ENCODE data around the gene RUNDC3A.
A peak's percentile ranks its signal among the peaks of the same experiment; 100 is the strongest.
"Not testable (repeated sequence)": the region's sequence is repeated elsewhere in the genome, so short reads cannot be mapped to it uniquely, and the experiment has no call there.

The RUNDC3A gene

DNA sequence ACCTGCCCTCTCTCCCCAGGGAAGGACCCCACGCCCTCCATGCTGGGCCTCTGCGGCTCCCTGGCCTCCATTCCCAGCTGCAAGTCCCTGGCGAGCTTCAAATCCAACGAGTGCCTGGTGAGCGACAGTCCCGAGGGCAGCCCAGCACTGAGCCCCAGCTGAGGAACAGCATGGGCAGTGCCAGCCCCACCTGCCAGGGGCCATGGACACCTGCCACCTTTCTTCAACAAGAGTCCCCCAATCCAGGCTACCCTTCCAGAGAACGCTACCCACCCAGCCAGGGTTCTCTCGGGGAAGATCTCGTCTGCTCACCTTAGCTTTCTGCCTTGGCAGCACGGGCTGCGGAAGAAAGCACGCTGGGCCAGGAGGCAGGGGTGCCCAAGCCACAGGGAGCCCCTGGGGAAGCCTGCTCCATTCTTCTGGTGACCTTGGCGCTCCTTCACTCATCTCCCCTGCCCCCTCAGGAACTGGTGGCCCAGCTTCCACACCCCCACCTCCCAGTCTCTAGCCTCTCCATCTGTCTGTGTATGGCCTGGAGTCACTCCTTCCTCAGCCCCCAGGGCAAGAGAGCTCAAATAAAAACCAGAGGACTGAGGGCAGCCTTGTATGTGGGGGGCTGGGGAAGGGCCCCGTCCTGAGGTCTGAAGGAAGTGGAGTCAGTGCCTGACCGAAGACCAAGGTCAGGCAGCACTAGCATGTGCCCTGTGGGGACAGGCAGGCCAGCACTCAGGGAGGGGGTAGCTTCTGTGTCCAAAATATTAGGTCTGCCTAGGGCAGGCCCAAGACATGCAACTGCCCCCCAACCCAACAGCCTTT lies 9.9 kb downstream of the RUNDC3A start:
- DNase-seq (ENCODE audit: low spot score) = no peak

DNA sequence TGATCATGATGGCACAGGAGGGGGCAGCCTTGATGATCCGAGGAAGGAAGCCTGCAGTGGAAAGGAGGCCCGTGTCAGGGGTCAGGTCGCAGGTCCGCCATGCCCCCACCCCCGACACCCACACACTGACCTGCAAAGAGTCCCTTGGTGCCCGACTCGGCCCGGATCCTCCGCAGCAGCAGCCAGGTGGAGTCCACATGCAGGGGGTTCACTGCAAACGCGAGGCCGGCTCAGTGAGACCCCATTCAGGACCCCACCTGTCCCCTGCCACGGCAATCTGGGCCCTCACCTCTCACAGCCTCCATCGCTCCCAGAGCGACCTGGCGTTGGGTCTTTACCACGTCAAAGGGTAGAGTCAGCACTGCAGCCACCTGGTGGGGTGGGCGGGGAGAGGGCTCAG lies 11.7 kb downstream of the RUNDC3A start:
- DNase-seq (ENCODE audit: low spot score) = no peak

DNA sequence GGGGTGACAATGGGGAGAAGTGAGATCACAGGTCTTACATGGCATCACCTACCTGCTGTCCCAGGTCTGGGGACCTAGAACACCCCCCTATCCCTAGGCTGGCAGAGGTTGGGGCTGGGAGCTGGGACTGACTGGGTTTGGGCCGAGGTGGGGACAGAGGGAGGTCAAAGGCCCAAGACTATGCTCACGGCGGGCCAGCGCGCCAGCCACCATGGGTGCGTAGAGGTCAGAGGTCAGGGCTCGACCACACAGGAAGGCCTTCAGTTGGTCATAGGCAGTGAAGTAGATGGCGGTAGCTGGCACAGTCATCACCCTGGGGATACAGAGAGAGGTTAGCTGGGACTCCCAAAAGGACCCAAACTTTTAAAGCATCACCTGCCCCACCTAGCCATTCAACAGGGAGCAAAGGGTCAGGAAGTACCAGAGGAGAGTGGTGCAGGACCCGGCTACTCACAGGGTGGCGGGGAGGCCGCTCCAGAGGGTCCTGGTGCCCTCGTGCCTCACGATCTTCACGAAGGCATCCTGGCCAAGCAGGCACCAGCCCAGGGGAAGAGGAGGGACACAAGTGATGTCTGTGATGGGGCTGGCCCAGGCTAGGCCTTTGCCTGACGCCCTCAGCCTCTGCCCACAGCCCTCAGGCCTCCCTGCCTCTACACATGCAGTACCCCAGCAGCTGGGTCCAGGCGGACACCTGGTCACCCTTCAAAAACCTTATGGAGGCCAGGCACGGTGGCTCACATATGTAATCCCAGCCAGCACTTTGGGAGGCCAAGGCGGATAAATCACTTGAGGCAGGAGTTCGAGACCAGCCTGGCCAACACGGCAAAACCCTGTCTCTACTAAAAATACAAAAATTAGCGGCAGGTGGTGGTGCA lies 13.1 kb downstream of the RUNDC3A start:
- DNase-seq (ENCODE audit: low spot score) = no peak

DNA sequence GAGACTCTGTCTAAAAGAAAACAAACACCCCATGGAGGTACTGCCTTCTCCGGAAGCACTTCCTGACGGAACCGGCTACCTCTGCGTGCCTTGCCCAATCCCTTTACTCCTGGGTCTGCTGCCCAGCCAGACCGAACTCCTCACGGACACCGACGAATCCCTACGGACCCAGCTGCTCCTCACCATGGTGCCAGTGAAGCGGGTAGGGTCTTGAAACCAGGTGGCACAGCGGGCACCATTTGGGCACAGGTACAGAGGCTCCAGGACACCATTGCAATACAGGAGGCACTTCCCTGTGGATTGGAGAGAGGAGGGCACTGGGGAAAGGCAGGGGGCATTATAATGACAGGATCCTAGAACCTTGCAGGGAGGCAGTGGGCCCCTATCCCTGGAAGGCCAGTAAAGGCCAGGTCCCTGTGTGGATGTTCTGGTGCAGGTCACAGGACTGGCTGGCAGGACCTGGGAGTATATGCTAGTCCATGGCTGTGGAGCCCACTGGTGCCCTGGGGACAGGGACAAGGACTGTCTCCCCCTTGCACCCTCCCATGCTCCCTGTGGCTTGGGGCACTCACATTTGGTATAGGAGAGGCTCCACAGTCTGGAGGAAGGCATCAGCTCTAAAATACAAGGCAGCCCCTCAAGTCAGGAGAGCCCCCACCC lies 14.0 kb downstream of the RUNDC3A start:
- DNase-seq (ENCODE audit: low spot score) = no peak

DNA sequence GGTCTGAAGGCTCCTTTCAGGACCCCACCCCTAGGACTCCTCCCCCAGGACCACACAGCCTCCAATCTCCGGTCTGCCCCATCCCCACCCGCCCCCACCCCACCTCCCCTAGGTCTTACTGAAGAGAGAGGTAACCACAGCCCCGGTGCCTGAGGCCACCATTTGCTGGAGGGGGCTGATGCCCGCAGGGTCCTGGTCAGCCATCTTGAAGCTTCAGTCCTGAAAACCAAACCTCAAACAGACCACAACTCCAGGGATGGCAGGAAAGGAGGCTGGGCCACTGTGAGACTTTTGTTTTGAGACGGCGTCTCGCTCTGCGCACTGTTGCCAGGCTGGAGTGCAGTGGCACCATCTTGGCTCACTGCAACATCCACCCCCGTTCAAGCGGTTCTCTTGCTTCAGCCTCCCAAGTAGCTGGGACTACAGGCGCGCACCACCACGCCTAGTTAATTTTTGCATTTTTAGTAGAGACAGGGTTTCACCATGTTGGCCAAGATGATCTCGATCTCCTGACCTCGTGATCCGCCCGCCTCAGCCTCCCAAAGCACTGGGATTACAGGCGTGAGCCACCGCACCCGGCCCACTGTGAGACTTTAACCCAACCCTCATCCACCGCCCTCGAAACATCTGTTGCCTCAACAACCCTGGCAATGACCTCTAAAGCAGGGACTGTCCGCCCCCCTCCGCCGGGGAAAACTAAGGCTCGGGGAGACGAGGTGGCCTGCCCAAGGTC lies 15.1 kb downstream of the RUNDC3A start:
- DNase-seq (ENCODE audit: low spot score) = no peak

DNA sequence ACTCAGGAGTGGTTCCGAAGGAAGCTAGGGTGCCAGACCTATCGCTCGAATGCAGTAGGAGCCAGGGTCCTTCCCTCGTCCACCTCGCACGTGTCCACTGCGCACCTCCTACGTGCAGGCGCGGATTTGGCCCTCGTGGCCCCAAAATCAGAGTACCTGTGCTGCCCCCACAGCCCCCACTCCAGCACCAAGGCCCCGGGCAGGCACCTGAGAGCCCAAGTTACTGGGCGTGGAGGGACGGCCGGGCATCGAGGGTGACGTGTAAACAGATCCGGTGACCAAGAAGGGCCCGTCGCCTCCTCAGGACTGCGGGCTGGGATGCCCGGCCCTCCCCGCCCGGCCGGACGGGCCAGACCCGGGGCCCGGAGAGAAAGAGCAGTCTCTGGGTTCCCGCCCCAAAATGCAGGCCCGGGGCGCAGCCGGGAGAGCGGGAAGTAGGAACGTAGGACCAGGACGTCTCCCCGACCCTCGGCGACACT lies 15.7 kb downstream of the RUNDC3A start:
- no peak for DNase-seq (ENCODE audit: low spot score)

DNA sequence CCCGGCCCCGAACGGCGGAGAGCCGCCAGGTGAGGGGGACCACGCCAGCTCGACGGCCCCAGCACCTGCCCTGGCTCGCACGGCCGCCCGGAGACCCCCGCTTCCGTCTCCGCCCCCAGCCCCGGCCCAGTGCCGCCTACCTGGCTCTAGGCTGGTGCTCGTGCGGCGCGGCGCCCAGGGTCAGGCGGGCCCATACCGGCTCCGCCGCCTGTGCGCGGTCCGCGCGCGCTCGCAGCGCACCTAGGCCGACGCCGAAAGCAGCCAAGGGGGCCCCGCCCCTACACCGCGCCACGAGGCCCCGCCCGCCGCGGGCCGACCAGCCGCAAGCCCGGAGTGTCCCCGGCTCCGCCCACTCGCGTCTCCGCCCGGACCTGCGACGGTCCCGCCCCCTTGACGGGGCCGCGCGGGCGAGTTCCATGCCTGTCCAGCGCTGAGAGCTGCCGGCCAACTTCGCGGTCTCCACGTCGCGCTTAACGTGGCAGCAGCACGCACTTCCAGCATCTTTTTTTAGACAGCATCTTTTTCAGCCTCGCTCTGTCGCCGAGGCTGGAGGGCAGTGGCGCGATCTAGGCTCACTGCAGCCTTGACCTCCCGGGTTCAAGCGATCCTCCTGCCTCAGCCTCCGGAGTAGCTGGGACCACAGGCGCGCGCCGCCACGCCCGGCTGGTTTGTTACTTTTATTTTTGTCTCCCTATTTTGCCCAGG lies 16.3 kb downstream of the RUNDC3A start, which contains the start of gene SLC25A39:
SLC25A39 (minus strand) TSS at position 253 of the 705 bp plus-strand sequence. CDS start 1,261 bp downstream, outside the sequence.
- peak; percentile 96 for DNase-seq (ENCODE audit: low spot score)

DNA sequence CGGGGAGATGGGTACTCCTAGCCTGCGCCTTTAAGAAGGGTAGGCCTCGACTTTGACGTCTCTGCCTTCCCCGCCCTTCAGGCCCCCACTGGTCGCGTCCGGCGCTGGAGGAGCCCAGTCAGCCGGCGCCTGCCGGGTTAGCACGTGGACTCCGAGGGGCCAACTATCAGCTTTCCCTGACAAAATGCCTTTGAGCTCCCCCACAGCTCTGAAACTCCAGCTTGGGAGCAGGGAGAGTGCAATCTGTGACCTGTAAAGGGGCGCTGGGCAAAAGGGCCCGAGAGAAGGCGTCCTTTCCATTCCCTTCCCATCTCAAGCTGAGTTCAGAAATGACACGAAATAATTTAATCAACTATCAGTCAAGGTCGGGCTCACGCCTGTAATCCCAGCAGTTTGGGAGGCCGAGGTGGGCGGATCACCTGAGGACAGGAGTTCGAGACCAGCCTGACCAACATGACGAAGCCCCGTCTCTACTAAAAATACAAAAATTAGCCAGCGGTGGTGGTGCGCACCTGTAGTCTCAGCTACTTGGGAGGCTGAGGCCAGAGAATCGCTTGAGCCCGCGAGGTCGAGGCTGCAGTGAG lies 18.6 kb downstream of the RUNDC3A start:
- DNase-seq (ENCODE audit: low spot score) = peak; percentile 95

DNA sequence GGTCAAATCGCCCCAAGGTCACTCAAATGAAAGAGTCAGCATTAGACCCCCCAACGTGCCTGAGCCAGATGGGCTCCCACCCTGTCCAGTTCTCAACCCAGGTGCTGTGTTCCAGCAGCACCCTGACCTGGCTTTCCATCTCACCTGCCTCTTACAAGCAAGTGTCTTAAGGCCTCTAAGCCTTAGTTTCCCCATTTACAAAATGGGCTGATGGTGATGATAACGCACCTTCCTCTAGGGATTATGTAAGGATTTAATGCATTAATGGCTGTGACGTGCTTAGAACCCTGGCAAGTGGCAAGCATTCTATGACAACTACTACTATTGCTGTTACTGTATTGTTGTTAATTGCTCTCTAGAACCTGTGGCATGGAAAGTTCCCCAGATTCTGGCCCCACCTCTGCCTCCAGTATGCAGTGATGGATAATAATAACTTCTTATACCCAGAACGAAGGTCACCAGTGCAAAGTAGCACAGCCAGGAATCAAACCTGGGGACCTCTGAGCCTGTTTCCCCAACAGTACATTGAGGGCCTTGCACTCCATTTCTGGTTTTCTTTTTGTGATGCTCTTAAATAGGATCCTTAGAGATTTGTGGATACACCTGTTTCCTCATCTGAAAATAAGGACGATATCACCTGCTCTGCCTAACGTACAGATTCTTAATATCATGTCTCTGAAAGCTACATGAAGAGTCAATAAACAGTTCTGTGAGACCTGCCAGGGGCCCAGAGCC lies 19.5 kb downstream of the RUNDC3A start:
- no peak for DNase-seq (ENCODE audit: low spot score)

DNA sequence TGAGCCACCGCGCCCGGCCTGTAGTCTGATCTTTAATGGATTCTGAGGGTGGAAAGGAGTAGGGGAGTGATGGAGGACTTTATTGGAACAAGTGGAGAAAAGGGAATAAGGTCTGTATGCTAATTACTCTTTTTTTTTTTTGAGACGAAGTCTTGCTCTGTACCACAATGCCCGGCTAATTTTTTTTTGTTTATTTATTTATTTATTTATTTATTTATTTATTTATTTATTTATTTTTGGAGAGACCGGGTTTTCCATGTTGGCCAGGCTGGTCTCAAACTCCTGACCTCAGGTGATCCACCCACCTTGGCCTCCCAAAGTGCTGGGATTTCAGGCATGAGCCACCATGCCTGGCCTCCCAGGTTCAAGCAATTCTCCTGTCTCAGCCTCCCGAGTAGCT lies 21.1 kb downstream of the RUNDC3A start:
- not testable (repeated sequence) for DNase-seq (ENCODE audit: low spot score)

DNA sequence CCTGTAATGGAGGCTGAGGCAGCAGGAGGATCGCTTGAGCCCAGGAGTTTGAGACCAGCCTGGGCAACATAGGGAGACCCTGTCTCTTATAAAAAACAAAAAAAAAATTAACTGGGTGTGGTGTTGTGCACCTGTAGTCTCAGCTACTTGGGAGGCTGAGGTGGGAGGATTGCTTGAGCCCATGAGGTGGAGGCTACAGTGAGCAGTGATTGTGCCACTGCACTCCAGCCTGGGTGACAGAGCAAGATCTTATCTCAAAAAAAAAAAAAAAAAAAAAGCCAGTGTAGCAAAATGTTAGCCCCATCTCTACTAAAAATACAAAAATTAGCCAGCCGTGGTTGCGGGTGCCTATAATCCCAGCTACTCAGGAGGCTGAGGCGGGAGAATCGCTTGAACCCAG lies 21.9 kb downstream of the RUNDC3A start:
- DNase-seq (ENCODE audit: low spot score) = not testable (repeated sequence)

DNA sequence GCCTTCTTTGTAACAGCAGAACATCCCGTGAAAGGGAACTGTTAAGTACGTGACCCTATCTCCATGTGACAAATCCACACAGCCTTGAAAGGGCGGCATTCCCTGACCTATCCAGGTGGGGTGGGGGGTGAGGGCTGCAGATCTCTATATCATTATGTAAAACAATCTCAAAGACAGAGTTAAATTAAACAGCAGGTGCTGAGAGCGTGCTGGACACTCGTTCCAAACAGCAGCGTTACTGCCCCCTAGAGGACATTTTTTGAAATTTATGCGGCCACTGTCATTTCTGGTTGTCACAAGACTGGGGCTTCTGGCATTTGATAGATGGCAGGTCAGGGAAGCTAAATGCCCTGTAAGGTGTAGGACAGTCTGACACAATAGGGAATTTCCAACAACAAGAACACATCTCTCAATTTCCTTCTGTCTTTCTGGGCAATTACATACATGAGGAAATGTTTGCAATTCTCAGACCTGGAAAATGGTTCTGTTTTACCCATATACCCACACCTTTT lies 22.9 kb downstream of the RUNDC3A start:
- peak; percentile 76 for DNase-seq (ENCODE audit: low spot score)

DNA sequence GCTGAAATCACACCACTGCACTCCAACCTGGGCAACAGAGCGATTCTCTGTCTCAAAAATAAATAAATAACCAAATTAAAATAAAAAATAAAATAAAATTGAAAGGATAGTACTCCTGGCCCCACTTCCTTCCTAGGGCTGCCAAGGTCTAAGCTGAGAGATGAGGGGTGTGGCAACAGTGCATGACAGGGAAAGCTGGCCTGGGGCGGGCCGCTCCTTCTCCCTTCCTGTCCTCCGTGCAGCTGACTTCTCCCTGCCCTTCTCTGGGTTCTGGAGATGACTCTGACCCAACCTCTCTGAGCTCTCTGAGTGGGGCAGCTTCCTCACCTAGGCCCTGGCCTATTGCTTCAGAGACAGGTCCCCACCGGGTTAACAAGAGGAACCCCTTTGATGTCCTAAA lies 25.0 kb downstream of the RUNDC3A start:
- DNase-seq (ENCODE audit: low spot score) = no peak

DNA sequence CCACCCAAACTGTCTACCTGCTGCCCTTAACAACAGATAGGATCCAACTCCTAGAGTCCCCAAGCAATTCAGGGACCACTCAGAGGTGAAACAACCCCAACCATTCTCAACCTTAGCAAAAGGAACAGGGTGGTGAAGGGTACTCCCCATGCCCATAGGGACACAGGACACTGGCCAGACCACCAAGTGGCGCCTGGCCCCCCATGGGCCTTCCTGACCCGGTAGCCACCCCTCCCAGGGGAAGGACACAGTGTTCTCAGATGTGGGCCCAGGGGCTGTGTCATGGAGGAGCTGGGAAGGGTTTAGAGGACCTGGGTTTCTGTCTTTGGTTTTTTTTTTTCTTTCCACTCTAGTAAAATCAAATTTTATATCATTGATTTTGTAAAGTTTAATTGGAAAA lies 25.9 kb downstream of the RUNDC3A start:
- no peak for DNase-seq (ENCODE audit: low spot score)

DNA sequence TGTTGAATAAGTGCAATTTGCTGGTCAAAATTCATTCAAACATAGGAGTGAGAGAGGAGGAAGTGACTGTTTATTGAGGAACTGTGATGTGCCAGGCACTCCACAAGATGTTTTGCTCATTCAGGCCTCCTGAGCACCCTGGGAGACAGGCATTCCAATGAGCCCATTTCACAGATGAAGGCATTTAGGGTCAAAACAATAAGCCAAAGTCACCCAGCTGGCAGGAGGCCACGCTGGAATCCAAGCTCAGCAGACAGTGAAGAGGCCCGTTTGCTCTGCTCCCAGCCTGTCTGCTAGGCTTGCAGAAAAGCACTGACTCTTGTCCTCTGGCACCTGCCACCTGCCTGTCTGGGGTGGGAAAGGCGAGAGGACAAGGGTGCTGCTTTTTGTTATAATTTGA lies 26.3 kb downstream of the RUNDC3A start:
- no peak for DNase-seq (ENCODE audit: low spot score)

DNA sequence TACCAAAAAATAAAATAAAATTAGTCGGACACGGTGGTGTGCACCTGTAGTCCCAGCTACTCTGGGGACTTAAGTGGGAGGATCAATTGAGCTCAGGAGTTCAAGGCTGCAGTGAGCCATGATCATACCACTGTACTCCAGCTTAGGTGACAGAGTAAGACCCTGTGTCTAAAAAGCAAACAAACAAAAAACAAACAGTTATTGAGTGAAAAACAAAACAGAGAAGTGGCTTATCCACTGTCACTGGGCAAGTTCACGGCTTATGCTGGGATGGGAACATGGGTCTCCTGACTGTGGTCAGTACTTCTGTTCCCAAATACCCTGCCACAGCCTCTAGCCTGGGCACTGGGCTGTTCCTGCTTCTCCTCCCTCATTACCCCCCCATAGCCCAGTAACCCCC lies 27.2 kb downstream of the RUNDC3A start:
- no peak for DNase-seq (ENCODE audit: low spot score)

DNA sequence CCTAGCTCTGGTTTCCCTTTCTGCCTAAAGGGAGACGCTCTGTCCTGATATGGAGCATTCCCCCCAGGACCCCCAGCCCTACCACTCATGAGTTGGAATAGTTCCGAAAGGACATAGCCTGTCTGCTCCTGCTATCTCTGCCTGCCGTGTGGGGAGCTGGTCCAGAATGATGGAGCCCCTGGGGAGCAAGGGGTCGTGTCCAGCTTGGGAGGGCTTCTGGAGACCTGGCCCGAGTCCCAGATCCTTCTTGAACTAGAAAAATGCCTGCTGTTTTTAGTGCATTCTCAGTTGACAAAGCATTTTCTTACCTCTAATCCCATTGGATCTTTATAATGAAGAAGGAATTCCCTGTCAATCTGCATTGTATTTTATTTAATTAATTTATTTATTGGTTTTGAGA lies 27.6 kb downstream of the RUNDC3A start:
- no peak for DNase-seq (ENCODE audit: low spot score)

DNA sequence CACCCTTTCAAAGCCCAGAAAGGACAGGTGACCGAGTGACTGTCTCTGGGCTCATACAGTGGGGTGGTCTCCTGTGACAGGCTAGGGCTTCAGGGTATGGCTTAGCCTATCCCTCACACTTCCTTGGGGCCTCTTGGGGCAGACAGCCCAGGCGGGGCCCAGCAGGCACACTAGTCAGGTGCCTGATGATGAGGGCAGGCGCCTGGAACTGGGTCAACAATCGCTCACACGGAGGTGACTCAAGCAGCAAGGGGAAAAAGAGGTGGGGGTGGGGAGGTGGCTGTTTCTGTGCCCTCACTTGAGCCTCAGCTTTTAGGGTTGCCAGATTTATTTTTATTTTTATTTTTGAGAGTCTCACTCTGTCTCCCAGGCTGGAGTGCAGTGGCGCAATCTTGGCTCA lies 30.3 kb downstream of the RUNDC3A start:
- DNase-seq (ENCODE audit: low spot score) = no peak

DNA sequence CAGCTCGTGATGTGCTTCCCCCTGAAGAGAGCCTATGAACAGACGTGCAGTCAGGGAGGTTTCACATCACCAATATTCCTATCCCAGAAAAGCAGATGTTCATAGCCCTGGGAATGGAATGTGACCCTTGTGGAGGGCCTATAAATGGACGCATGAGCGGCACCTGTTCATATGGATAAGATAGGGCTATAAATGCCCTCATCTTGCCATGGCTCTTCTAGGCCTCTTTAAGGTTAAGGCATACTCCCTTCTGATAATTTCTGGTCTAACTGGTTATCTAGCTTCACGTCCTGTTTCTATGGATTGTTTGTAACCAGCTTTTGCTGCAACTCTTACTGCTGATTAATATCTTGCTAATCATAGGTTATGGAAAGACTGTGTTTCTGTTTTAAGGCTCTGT lies 32.2 kb downstream of the RUNDC3A start:
- DNase-seq (ENCODE audit: low spot score) = not testable (repeated sequence)
